Endothelial cell of umbilical vein (primary cell): ENCODE data around the gene SCAMP4. TPM values are rescaled to one million over a fixed set of nuclear protein-coding genes. Genes with fewer than 3 reads are reported as not detected.

ENCODE experiments used
- BruUV-seq: library from RNA; stranded (reverse); fragments of 400-500 nt; replicated peaks from 2 replicates; lab custom pipeline; 2021; lab: Mats Ljungman, UMichigan
- CTCF ChIA-PET: fragments of 300-600, 350-600 bp; sonication (Branson Sonifier 250); formaldehyde crosslinking; loops from one replicate; lab custom pipeline; 2021; ENCODE audit warnings: antibody characterized with exemption, inconsistent platforms; lab: Charles Lee
- POLR2A ChIA-PET: fragments of 300-600, 350-600 bp; sonication (Branson Sonifier 250); formaldehyde crosslinking; loops from one replicate; lab custom pipeline; 2021; ENCODE audit warnings: antibody characterized with exemption, inconsistent platforms; lab: Charles Lee
- DNase-seq: peaks from one replicate; pipeline ENCODE4 v3.0.0-alpha.2; 2011; ENCODE audit warnings: low read depth, low spot score
- FAIRE-seq: peaks from 2 replicates; lab custom pipeline; 2011; peaks lifted over from hg19 to GRCh38; lab: Jason Lieb, UNC
- H2AFZ ChIP-seq: 2 replicates; pipeline ENCODE4 v1.6.0; 2012; ENCODE audit warnings: low read depth, low read length, control low read depth, inconsistent platforms
- H3K27ac ChIP-seq: 2 replicates; pipeline ENCODE4 v1.5.1; 2011; ENCODE audit warnings: low read depth, mild to moderate bottlenecking, control low read depth, low read length, moderate library complexity; ENCODE audit not compliant: insufficient read depth
- H3K27me3 ChIP-seq, 2 experiments: 2 replicates each; pipeline versions ENCODE4 v1.6.0 to v1.6.1; 2011; ENCODE audit warnings: low read length in 2 of 2, mixed read lengths in 1 of 2; ENCODE audit not compliant: control insufficient read depth in 2 of 2, insufficient read depth in 2 of 2
- H3K36me3 ChIP-seq, 2 experiments: 2 replicates in 1 of 2; 3 replicates in 1 of 2; pipeline ENCODE4 v1.5.1; 2011; ENCODE audit warnings: low read length in 2 of 2, mild to moderate bottlenecking in 1 of 2, moderate library complexity in 1 of 2; ENCODE audit not compliant: control insufficient read depth in 2 of 2, insufficient read depth in 2 of 2; ENCODE audit errors: extremely low read depth in 1 of 2
- H3K4me1 ChIP-seq: 3 replicates; pipeline ENCODE4 v1.5.1; 2011; ENCODE audit warnings: mild to moderate bottlenecking, low read length; ENCODE audit not compliant: control insufficient read depth, insufficient read depth; ENCODE audit errors: extremely low read depth
- H3K4me2 ChIP-seq: 2 replicates; pipeline ENCODE4 v1.6.1; 2011; ENCODE audit warnings: low read length, control low read depth, mixed read lengths; ENCODE audit not compliant: insufficient read depth
- H3K4me3 ChIP-seq, 3 experiments: fragments of 200-600 bp in 1 of 3; sonication (generic), shearing (Covaris generic) in 1 of 3; replicated peaks in 1 of 3; 2 replicates each; pipeline ENCODE4 v1.5.1; 2011 to 2016; ENCODE audit warnings: control low read depth in 3 of 3, low read length in 3 of 3, mild to moderate bottlenecking in 2 of 3, inconsistent platforms in 1 of 3, low read depth in 1 of 3, moderate library complexity in 1 of 3; ENCODE audit not compliant: insufficient read depth in 1 of 3
- H3K79me2 ChIP-seq: 2 replicates; pipeline ENCODE4 v1.6.0; 2012; ENCODE audit warnings: low read length, inconsistent platforms; ENCODE audit not compliant: control insufficient read depth, insufficient read depth
- H3K9ac ChIP-seq: replicated peaks from 2 replicates; pipeline ENCODE3; 2011; ENCODE audit warnings: low read length, control low read depth; ENCODE audit not compliant: insufficient read depth; ENCODE audit errors: extremely low read depth
- H3K9me1 ChIP-seq: replicated peaks from 3 replicates; pipeline ENCODE4 v1.6.0; 2011; ENCODE audit warnings: mild to moderate bottlenecking, low read length; ENCODE audit not compliant: control insufficient read depth, insufficient read depth; ENCODE audit errors: extremely low read depth
- H3K9me3 ChIP-seq: replicated peaks from 2 replicates; pipeline ENCODE4 v1.5.1; 2012; ENCODE audit warnings: low read length, inconsistent platforms; ENCODE audit not compliant: control insufficient read depth, insufficient read depth
- H4K20me1 ChIP-seq: replicated peaks from 2 replicates; pipeline ENCODE3; 2011; ENCODE audit warnings: mild to moderate bottlenecking, low read length; ENCODE audit not compliant: control insufficient read depth, insufficient read depth; ENCODE audit errors: extremely low read depth
- EZH2 ChIP-seq: IDR thresholded peaks from 2 replicates; pipeline ENCODE4 v1.6.1; 2012; ENCODE audit warnings: borderline replicate concordance, low read depth, mild to moderate bottlenecking, moderate library complexity, low read length, inconsistent platforms; ENCODE audit not compliant: severe bottlenecking
- FOS ChIP-seq: IDR thresholded peaks from 2 replicates; pipeline ENCODE4 v1.6.1; 2011; ENCODE audit warnings: mild to moderate bottlenecking, low read length, moderate library complexity, borderline replicate concordance; ENCODE audit not compliant: insufficient read depth
- GATA2 ChIP-seq: IDR thresholded peaks from 2 replicates; pipeline ENCODE4 v1.7.0; 2011; ENCODE audit warnings: low read depth, mild to moderate bottlenecking, moderate library complexity, mixed read lengths, low read length; ENCODE audit not compliant: insufficient read length, insufficient read depth
- JUN ChIP-seq: IDR thresholded peaks from 2 replicates; pipeline ENCODE4 v1.6.1; 2011; ENCODE audit warnings: borderline replicate concordance, low read depth; ENCODE audit not compliant: insufficient read length, insufficient read depth
- MYC ChIP-seq: IDR thresholded peaks from one replicate; pipeline ENCODE4 v1.6.1; 2011; ENCODE audit warnings: mild to moderate bottlenecking, low read depth, low read length
- POLR2A ChIP-seq: IDR thresholded peaks from 2 replicates; pipeline ENCODE4 v1.6.1; 2012; ENCODE audit warnings: low read depth, mild to moderate bottlenecking, control low read depth, low read length
- POLR2AphosphoS5 ChIP-seq: IDR thresholded peaks from 2 replicates; pipeline ENCODE4 v1.6.1; 2012; ENCODE audit warnings: low read depth, mild to moderate bottlenecking, control low read depth, low read length, moderate library complexity; ENCODE audit not compliant: insufficient read depth
- dilution Hi-C: fragments of 300-500 bp; cut with MboI; formaldehyde crosslinking; loops from one replicate; pipeline ENCODE4 v1.15.0; 2019; ENCODE audit warnings: low sequenced_read_pairs; ENCODE audit not compliant: extremely low pct_ligation_motif_present
- intact Hi-C: fragments of 100-400 bp; cut with micrococcal nuclease; formaldehyde crosslinking; loops from one replicate; pipeline ENCODE4 v1.10.0; 2022
- polyA plus RNA-seq, 4 experiments: library from polyadenylated mRNA; depleted of rRNA in 3 of 4; stranded (reverse) in 3 of 4; unstranded in 1 of 4; fragments of >200 nt; gene quantifications; 2 replicates each; pipeline versions ENCODE4 v1.2.1 to v1.2.3, GENCODE V29; 2011 to 2012; ENCODE audit warnings: missing spikeins in 1 of 4
- total RNA-seq: library from RNA; stranded (reverse); gene quantifications from 2 replicates; pipeline ENCODE4 v1.2.3, GENCODE V29; 2021
- TF ChIP-seq, protein P1 (sequence below), 2 donors: IDR thresholded peaks; 1 replicate in 1 of 2; 2 replicates in 1 of 2; pipeline ENCODE4 v1.5.1; 2011; ENCODE audit warnings: low read length in 2 of 2, mild to moderate bottlenecking in 2 of 2, moderate library complexity in 2 of 2, control low read depth in 1 of 2, inconsistent platforms in 1 of 2, low read depth in 1 of 2; ENCODE audit not compliant: insufficient read depth in 1 of 2; ENCODE audit errors: extremely low read depth in 1 of 2
- TF ChIP-seq, protein P2 (sequence below): IDR thresholded peaks from 2 replicates; pipeline ENCODE4 v1.6.1; 2011; ENCODE audit not compliant: insufficient read depth, insufficient read length

Gene SCAMP4
- total and polyA plus RNA-seq, 2 donors (not counting 3 experiments of a cell fraction or from before 2014, with no cell fraction given), result 24.4 to 68.2 TPM

DNA sequence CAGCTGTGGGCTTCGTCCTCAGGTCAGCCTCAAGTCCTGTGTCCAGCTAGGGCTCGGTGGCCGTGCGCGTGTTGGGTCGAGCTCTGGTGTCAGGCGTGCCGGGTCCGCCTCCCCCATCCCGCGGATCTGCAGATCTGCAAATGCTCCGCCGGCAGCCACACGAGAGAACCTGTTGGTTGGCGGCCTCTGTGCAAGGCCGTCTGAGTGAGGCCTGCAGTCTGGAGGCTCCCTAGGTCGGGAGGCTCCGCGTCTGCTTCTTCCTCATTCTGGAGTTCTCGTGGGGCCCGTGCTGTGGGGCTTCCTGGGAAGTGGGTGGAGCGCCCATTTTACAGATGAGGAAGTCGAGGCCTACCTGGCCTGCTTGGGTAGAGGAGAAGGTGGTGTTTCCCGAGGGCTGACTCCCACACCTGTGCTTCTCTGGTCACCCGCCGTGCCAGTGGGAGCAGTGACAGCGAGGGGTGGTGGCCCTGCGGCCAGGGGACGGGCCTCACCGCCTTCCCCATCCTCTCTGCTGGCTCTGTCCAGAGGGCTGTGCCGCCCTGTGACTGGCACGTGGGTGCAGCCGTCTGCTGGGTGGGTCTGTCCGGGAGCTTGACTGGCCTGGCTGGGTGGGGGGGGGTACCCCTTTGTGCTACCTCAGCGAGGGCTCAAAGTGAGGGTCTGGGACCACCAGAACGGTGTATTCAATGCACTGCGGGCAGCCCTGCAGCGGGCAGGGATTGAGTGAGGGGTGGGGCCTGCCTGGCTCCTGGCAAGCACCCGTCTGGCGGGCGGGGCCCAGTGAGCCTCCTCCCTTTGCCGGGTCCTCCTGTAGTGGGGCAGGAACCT lies 39.1 kb downstream of the SCAMP4 start:
- dilution Hi-C loops, result no loop called here
- H3K4me2 ChIP-seq, result no peak overlapping the region
- no peaks in the 10 kb centered on the region for H3K9me3 ChIP-seq

DNA sequence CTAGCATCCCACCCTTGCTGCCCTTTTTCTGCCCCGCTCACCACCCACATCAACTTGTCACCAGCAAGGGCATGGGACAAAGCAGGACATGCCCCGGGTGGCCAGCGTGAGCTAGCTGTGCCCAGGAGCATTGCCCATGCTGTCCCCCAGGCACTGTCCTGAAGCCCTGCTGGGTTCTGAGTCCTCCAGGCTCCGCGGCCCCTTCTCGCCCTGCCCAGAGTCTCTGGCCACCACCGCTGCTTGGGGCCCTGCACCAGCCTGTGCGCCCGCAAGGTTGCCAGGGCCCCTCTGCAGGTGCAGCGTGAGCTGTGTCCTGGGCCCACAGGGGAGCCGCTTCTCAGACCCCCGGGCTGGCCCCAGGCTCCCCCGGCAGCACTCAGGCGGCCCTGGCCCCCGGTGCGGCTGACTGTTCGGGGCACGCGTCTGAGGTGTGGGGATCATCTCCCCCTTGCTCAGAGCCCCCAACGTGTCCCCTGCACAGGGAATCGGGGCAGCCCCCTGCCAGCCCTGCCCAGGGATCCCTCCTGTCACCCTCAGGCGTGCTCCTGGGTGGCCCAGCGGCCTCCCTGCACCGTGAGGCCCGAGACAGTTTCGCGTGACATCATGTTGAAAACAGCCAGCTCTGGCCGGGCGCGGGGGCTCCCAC lies 39.8 kb downstream of the SCAMP4 start:
- Histone ChIP-seq H3K4me2 (no peak overlapping the region), H3K9me1 (no peaks in the 10 kb centered on the region), H2AFZ (no peak overlapping the region), H4K20me1 (no peaks in the 10 kb centered on the region), H3K9me3 (no peaks in the 10 kb centered on the region), H3K4me3 (no peak overlapping the region), H3K9ac (no peak overlapping the region), H3K27ac (no peak overlapping the region), H3K79me2 (peaks cover 79% of the 10 kb centered on the region), H3K4me1 (peaks cover 14% of the 10 kb centered on the region), H3K36me3 (peaks cover 0 to 4% of the 10 kb centered on the region in 2 experiments), H3K27me3 (no peaks in the 10 kb centered on the region)
- intact Hi-C loops (no loop called here), dilution Hi-C loops (no loop called here)
- FAIRE-seq, result no peak
- POLR2A ChIA-PET, result no interaction called here
- no TSS peak for BruUV-seq
- CTCF ChIA-PET, result interaction anchor here (0.7 to 1.8 kb wide), 3 partner anchors 17 to 125 kb away, joined by 3 to 7 read pairs (median 3); no protein-coding TSS in a partner anchor
- no peak for DNase-seq
- TF ChIP-seq EZH2, result no peak
- TF ChIP-seq FOS, result no peak
- TF ChIP-seq GATA2, result no peak
- no peak for TF ChIP-seq MYC
- TF ChIP-seq POLR2AphosphoS5, result no peak
- no peak for TF ChIP-seq POLR2A
- TF ChIP-seq, protein P1, sequence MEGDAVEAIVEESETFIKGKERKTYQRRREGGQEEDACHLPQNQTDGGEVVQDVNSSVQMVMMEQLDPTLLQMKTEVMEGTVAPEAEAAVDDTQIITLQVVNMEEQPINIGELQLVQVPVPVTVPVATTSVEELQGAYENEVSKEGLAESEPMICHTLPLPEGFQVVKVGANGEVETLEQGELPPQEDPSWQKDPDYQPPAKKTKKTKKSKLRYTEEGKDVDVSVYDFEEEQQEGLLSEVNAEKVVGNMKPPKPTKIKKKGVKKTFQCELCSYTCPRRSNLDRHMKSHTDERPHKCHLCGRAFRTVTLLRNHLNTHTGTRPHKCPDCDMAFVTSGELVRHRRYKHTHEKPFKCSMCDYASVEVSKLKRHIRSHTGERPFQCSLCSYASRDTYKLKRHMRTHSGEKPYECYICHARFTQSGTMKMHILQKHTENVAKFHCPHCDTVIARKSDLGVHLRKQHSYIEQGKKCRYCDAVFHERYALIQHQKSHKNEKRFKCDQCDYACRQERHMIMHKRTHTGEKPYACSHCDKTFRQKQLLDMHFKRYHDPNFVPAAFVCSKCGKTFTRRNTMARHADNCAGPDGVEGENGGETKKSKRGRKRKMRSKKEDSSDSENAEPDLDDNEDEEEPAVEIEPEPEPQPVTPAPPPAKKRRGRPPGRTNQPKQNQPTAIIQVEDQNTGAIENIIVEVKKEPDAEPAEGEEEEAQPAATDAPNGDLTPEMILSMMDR (IDR thresholded peaks at IDR 0.05; ENCODE audit: extremely low read depth in 1 of 2, insufficient read depth in 1 of 2, low read depth in 1 of 2, low read length in 2 of 2), result no peak
- no peak for TF ChIP-seq JUN
- TF ChIP-seq, protein P2, sequence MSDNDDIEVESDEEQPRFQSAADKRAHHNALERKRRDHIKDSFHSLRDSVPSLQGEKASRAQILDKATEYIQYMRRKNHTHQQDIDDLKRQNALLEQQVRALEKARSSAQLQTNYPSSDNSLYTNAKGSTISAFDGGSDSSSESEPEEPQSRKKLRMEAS, result no peak

More for the DNA sequence above, 39.1 kb downstream of the SCAMP4 start:
- no peak overlapping the region for H3K4me3 ChIP-seq
- DNase-seq (no peak), FAIRE-seq (no peak)
- H2AFZ ChIP-seq, result no peak overlapping the region
- no peak overlapping the region for H3K9ac ChIP-seq
- H3K79me2 ChIP-seq, result peaks cover 73% of the 10 kb centered on the region
- H3K4me1 ChIP-seq, result peaks cover 19% of the 10 kb centered on the region
- POLR2A ChIA-PET, result no interaction called here
- intact Hi-C loops, result no loop called here
- no peak overlapping the region for H3K27ac ChIP-seq
- no peaks in the 10 kb centered on the region for H3K9me1 ChIP-seq
- peaks cover 0 to 4% of the 10 kb centered on the region in 2 experiments for H3K36me3 ChIP-seq
- no peaks in the 10 kb centered on the region for H4K20me1 ChIP-seq
- BruUV-seq, result no TSS peak
- CTCF ChIA-PET, result interaction anchor here (1.4 kb wide), 1 partner anchor 32 kb away, joined by 3 read pairs; no protein-coding TSS in a partner anchor
- TF ChIP-seq EZH2 (no peak), MYC (no peak), JUN (no peak), POLR2A (no peak), FOS (no peak), POLR2AphosphoS5 (no peak)
- TF ChIP-seq, protein P2, result no peak
- no peaks in the 10 kb centered on the region for H3K27me3 ChIP-seq
